Endodermal cell (in vitro differentiated cells): Measurements from ENCODE around the gene PER1. TPM values are rescaled to one million over a fixed set of nuclear protein-coding genes. Genes with fewer than 3 reads are reported as not detected.

Source experiments
- DNase-seq: peaks from one replicate; pipeline ENCODE4 v3.0.0-alpha.2; 2017
- H3K27ac ChIP-seq: 2 replicates; pipeline ENCODE4 v1.5.1; 2013; ENCODE audit warnings: mild to moderate bottlenecking, low read depth, low read length, moderate library complexity
- H3K27me3 ChIP-seq: 2 replicates; pipeline ENCODE4 v1.6.1; 2013; ENCODE audit warnings: mild to moderate bottlenecking, low read length, moderate library complexity; ENCODE audit not compliant: insufficient read depth, control insufficient read depth, poor library complexity, severe bottlenecking
- H3K36me3 ChIP-seq: 2 replicates; pipeline ENCODE4 v1.7.0; 2013; ENCODE audit warnings: mild to moderate bottlenecking, low read length, moderate library complexity; ENCODE audit not compliant: control insufficient read depth, insufficient read depth
- H3K4me1 ChIP-seq: one replicate; pipeline ENCODE4 v1.7.0; 2013; ENCODE audit warnings: low read length; ENCODE audit not compliant: control insufficient read depth, insufficient read depth
- H3K4me3 ChIP-seq: 2 replicates; pipeline ENCODE4 v1.5.1; 2013; ENCODE audit warnings: mild to moderate bottlenecking, low read length, moderate library complexity
- H3K9ac ChIP-seq: 2 replicates; pipeline ENCODE4 v1.6.1; 2013; ENCODE audit warnings: mild to moderate bottlenecking, low read length, moderate library complexity; ENCODE audit not compliant: poor library complexity, severe bottlenecking; ENCODE audit errors: extremely low read depth
- H3K9me3 ChIP-seq: 2 replicates; pipeline ENCODE4 v1.6.1; 2013; ENCODE audit warnings: mild to moderate bottlenecking, low read length, moderate library complexity; ENCODE audit not compliant: control insufficient read depth
- H3K27ac Mint-ChIP-seq: 2 replicates; pipeline ENCODE4 v1.8.0; 2020; ENCODE audit warnings: mixed read lengths
- H3K27me3 Mint-ChIP-seq: 2 replicates; pipeline ENCODE4 v1.8.0; 2021; ENCODE audit warnings: mild to moderate bottlenecking, mixed read lengths; ENCODE audit not compliant: insufficient read depth
- H3K36me3 Mint-ChIP-seq: 2 replicates; pipeline ENCODE4 v1.8.0; 2020; ENCODE audit warnings: low read depth, mixed read lengths
- H3K4me1 Mint-ChIP-seq: 2 replicates; pipeline ENCODE4 v1.8.0; 2020; ENCODE audit warnings: mixed read lengths
- H3K4me3 Mint-ChIP-seq: 2 replicates; pipeline ENCODE4 v1.8.0; 2020; ENCODE audit warnings: mild to moderate bottlenecking, moderate library complexity, mixed read lengths
- H3K9me3 Mint-ChIP-seq: 2 replicates; pipeline ENCODE4 v1.8.0; 2020; ENCODE audit warnings: mild to moderate bottlenecking, mixed read lengths
- WGBS, 2 experiments: methylation state at CpG; one replicate each; pipeline versions ENCODE4 v1.1.5 to v1.1.7; 2013; ENCODE audit warnings: missing lambda C conversion rate in 2 of 2, mixed read lengths in 1 of 2; ENCODE audit not compliant: insufficient coverage in 1 of 2, insufficient read length in 1 of 2; 5-methylcytosine and 5-hydroxymethylcytosine counted together
- total RNA-seq, 2 donors: library from RNA; stranded (reverse); fragmentation: NEBNext Ultra II Directional in 1 of 2; extraction: Animal tissue kit (Norgen Biotek cat#: 25700) in 1 of 2; gene quantifications; 2 replicates in 1 of 2; 3 replicates in 1 of 2; pipeline ENCODE4 v1.2.1, GENCODE V29; 2021
- TF ChIP-seq, protein P1 (sequence below): fragments of 200-600 bp; sonication (generic); conservative IDR thresholded peaks from 2 replicates; pipeline ENCODE4 v1.5.0; 2021; ENCODE audit warnings: antibody characterized with exemption, mild to moderate bottlenecking

PER1 gene
- total RNA-seq, 2 donors from 2014 or later: 38.3 to 53.7 TPM

DNA sequence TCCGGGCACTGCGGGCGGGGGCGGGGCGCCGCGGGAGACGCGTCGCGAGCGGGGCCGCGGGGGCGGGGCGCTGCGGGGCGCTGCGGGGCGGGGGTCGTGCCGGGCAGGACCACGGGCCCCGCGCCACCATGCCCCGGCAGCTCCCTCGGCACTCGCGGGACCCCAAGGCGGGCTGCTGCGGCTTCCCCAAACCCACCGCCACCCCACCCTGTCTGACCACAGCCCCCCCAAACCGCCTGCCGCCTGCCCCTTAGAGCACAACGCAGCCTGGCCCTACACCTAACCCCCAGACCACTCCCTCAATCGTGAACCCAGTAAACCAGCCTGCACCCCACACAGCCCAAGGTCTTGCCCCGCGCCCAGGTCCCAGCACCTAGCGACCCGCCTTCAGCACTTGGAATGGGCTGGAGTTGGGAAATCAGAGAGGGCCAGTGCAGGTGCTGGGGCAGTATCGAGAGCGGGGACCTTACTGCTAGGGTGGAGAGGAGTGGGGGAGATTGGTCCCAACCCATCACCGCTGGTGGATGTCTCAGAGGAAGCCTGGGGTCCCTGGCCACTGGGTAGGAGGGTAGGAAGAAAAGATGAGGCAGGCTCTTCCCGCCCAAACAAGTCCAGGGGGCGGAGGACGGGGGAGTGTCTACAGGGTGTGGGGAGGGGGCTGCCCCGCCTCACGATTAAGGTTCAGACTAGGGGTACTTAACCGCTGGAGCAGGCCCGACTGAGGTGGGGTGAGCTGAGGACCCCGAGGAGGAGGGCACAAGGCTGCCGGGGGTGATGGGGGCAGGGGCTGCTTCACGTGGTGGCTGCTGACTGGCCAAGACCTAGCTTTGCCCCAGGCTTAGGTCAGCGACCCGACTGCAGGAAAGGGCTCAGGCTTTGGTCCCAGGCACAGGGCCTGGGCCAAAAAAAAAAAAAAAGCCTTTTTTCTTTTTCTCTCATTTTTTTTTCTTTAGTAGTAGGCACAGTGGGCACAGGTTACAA is 11.1 kb upstream of the PER1 start:
- 4 to 19% methylated on average over 7 to 55 of the region's 55 CpGs for WGBS, 2 experiments
- DNase-seq: peak; percentile 93
- peak overlapping the region; percentile 77 for H3K4me3 Mint-ChIP-seq
- H3K9me3 ChIP-seq: no peaks in the 10 kb centered on the region
- peak overlapping the region; percentile 81 for H3K9ac ChIP-seq
- peak overlapping the region; percentile 91 for H3K27ac ChIP-seq
- H3K9me3 Mint-ChIP-seq: no peaks in the 10 kb centered on the region
- peak overlapping the region; percentile 98 for H3K27ac Mint-ChIP-seq
- no peaks in the 10 kb centered on the region for H3K27me3 ChIP-seq
- TF ChIP-seq, protein P1, sequence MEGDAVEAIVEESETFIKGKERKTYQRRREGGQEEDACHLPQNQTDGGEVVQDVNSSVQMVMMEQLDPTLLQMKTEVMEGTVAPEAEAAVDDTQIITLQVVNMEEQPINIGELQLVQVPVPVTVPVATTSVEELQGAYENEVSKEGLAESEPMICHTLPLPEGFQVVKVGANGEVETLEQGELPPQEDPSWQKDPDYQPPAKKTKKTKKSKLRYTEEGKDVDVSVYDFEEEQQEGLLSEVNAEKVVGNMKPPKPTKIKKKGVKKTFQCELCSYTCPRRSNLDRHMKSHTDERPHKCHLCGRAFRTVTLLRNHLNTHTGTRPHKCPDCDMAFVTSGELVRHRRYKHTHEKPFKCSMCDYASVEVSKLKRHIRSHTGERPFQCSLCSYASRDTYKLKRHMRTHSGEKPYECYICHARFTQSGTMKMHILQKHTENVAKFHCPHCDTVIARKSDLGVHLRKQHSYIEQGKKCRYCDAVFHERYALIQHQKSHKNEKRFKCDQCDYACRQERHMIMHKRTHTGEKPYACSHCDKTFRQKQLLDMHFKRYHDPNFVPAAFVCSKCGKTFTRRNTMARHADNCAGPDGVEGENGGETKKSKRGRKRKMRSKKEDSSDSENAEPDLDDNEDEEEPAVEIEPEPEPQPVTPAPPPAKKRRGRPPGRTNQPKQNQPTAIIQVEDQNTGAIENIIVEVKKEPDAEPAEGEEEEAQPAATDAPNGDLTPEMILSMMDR: no peak
- peaks cover 27% of the 10 kb centered on the region for H3K36me3 ChIP-seq
- H3K27me3 Mint-ChIP-seq: no peaks in the 10 kb centered on the region
- peaks cover 31% of the 10 kb centered on the region for H3K36me3 Mint-ChIP-seq
- H3K4me1 ChIP-seq: peaks cover 15% of the 10 kb centered on the region
- H3K4me3 ChIP-seq: peak overlapping the region; percentile 78
- peaks cover 42% of the 10 kb centered on the region for H3K4me1 Mint-ChIP-seq

DNA sequence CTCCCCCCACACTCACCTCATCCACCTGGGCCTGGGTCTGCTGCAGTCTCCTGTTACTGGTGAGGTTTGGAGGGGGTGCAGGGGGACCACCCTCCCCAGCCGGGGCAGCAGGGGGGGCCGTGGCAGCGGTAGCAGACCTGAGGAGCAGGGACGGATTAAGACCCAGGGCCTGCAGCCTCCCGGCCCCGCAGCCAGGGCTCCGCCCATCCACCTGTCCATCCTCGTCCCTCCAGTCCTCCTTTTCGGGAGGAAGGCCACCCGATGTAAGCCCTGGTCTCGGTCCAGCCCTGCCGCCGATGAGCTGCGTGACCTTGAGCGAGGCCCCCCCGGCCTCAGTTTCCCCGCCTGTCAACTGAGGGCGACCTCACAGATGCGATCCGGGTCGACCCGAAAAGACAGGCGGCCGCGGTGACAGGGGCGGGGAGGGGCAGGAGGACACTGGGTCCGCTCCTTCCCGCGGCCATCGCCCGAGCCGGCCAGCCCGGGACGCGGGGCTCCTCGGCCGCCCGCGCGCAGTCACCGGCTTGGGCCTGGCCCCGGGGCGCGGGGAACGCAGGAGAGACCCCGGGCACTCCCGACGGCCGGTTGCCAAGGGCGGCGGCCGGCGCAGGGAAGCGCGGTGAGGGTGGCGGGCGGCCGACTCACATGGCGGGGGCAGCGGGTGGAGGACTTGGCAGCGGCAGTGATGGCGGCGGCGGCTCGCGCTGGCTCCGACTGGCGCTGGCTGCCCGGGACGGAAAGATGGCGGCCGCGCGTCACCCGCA is 10.2 kb upstream of the PER1 start, which contains the start of gene VAMP2:
Gene VAMP2, minus strand, starts transcription at position 716 of the 764 bp plus-strand sequence. Its CDS starts 69 bp downstream, at position 647.
- Mint-ChIP-seq H3K36me3 (peaks cover 31% of the 10 kb centered on the region), H3K27ac (peak within 1 kb of the TSS; percentile 98), H3K9me3 (no peaks in the 10 kb centered on the region), H3K27me3 (no peaks in the 10 kb centered on the region), H3K4me1 (peaks cover 39% of the 10 kb centered on the region), H3K4me3 (peak within 1 kb of the TSS; percentile 77)
- Histone ChIP-seq H3K36me3 (peaks cover 27% of the 10 kb centered on the region), H3K27me3 (no peaks in the 10 kb centered on the region), H3K27ac (peak within 1 kb of the TSS; percentile 91), H3K9me3 (no peaks in the 10 kb centered on the region), H3K4me1 (peaks cover 15% of the 10 kb centered on the region), H3K4me3 (peak within 1 kb of the TSS; percentile 93), H3K9ac (peak within 1 kb of the TSS; percentile 81)
- DNase-seq: peak; percentile 91
- TF ChIP-seq, protein P1: peak; percentile 7
- whole genome bisulfite sequencing, 2 experiments: 0% methylated on average over 11 to 75 of the region's 75 CpGs
